ENCODE data around the gene SPDYE6. TPM values are rescaled to one million over a fixed set of nuclear protein-coding genes. Genes with fewer than 3 reads are reported as not detected.

SPDYE6 gene
- total and polyA plus RNA-seq, 2 donors (not counting 1 experiment from before 2014, with no cell fraction given), result not detected

GRCh38 chr7:102304668-102305067 is 51.6 kb downstream of the SPDYE6 start:
- peaks cover 80% of the 10 kb centered on the region for H3K79me2 ChIP-seq (ENCODE audit: control insufficient read depth, insufficient read depth, low read length)

More at GRCh38 chr7:102304668-102305067, 51.6 kb downstream of the SPDYE6 start:
- H3K4me3 Mint-ChIP-seq, result peak overlapping the region; percentile 53
- H3K27ac Mint-ChIP-seq, result peak overlapping the region; percentile 86
- intact Hi-C loops (cut with micrococcal nuclease), result loop anchor here (10.0 kb wide), 1 partner anchor 120 kb away; no protein-coding TSS in a partner anchor
- Histone ChIP-seq H3K27ac (ENCODE audit: low read length in 2 of 2) (peak overlapping the region; percentile 93 to 95), H3K4me2 (replicated peaks; ENCODE audit: low read depth, low read length, poor library complexity, severe bottlenecking) (peak overlapping the region; percentile 69), H3K4me3 (ENCODE audit: control extremely low read depth in 1 of 5, extremely low read depth in 1 of 5, insufficient read depth in 1 of 5, low read depth in 2 of 5, low read length in 4 of 5) (no peak overlapping the region), H4K20me1 (ENCODE audit: control insufficient read depth, insufficient read depth, low read length, poor library complexity, severe bottlenecking) (peaks cover 29% of the 10 kb centered on the region), H3K27me3 (replicated peaks in 1 of 4; ENCODE audit: control extremely low read depth in 1 of 4, control insufficient read depth in 3 of 4, insufficient read depth in 4 of 4, low read length in 3 of 4) (no peaks in the 10 kb centered on the region), H3K9me3 (ENCODE audit: control extremely low read depth in 1 of 3, control insufficient read depth in 2 of 3, insufficient read depth in 1 of 3, low read length in 2 of 3) (peaks cover 0 to 7% (median 0%) of the 10 kb centered on the region in 3 donors), H3K4me1 (ENCODE audit: control insufficient read depth in 2 of 2, insufficient read depth in 2 of 2, low read length in 2 of 2) (peaks cover 66 to 73% of the 10 kb centered on the region in 2 donors), H3K36me3 (replicated peaks in 1 of 2; ENCODE audit: control extremely low read depth in 1 of 2, control insufficient read depth in 1 of 2, extremely low read depth in 1 of 2, insufficient read depth in 2 of 2, low read length in 1 of 2) (peaks cover 0 to 46% of the 10 kb centered on the region in 2 experiments), H3K9ac (ENCODE audit: low read length) (no peak overlapping the region), H2AFZ (ENCODE audit: insufficient read depth, low read depth, low read length, poor library complexity, severe bottlenecking) (no peak overlapping the region)
- ChIA-PET POLR2A (interaction anchor here (0.6 to 10.7 kb wide), 6 partner anchors 11 to 137 kb away, joined by 3 to 126 read pairs (median 4); partner anchors contain the start of gene SH2B2), CTCF (interaction anchor here (0.6 to 7.4 kb wide), 3 partner anchors 10 to 127 kb away, joined by 3 to 75 read pairs (median 5); partner anchors contain the start of gene SH2B2)
- DNase-seq (no peak), ATAC-seq (ENCODE audit: low read depth) (no peak)
- no peaks in the 10 kb centered on the region for H3K27me3 Mint-ChIP-seq
- WGBS (ENCODE audit: insufficient coverage), result 96% methylated on average over 11 of the region's 11 CpGs
- no peaks in the 10 kb centered on the region for H3K9me3 Mint-ChIP-seq (ENCODE audit: insufficient read depth)
- peaks cover 73% of the 10 kb centered on the region for H3K4me1 Mint-ChIP-seq
- TF ChIP-seq, protein P1, sequence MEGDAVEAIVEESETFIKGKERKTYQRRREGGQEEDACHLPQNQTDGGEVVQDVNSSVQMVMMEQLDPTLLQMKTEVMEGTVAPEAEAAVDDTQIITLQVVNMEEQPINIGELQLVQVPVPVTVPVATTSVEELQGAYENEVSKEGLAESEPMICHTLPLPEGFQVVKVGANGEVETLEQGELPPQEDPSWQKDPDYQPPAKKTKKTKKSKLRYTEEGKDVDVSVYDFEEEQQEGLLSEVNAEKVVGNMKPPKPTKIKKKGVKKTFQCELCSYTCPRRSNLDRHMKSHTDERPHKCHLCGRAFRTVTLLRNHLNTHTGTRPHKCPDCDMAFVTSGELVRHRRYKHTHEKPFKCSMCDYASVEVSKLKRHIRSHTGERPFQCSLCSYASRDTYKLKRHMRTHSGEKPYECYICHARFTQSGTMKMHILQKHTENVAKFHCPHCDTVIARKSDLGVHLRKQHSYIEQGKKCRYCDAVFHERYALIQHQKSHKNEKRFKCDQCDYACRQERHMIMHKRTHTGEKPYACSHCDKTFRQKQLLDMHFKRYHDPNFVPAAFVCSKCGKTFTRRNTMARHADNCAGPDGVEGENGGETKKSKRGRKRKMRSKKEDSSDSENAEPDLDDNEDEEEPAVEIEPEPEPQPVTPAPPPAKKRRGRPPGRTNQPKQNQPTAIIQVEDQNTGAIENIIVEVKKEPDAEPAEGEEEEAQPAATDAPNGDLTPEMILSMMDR (IDR thresholded peaks at IDR 0.05), result no peak
- no peak for TF ChIP-seq EZH2 (IDR thresholded peaks at IDR 0.05; ENCODE audit: borderline replicate concordance, insufficient read depth, low read depth, low read length, poor library complexity, severe bottlenecking)

Measured in B cell (primary cell).